ENCODE measurements around the gene DELE1.

DELE1 gene

GRCh38 chr5:141923448-141924313 is at the start of gene DELE1:
Gene DELE1, plus strand, starts transcription at chr5:141923871. Its CDS starts 71 bp downstream, at chr5:141923942.
- DNase-seq (ENCODE audit: low read depth in 2 of 2), result peak; percentile 87 to 98

GRCh38 chr5:141873933-141874261 is 49.8 kb upstream of the DELE1 start:
- DNase-seq (ENCODE audit: low read depth in 2 of 2), result no peak

- DNase-seq (ENCODE audit: low read depth in 2 of 2), result no peak
Observed at GRCh38 chr5:141874262-141874964, 49.3 kb upstream of the DELE1 start.

GRCh38 chr5:141875022-141875740 is 48.5 kb upstream of the DELE1 start:
- DNase-seq (ENCODE audit: low read depth in 2 of 2), result no peak

- no peak for DNase-seq (ENCODE audit: low read depth in 2 of 2)
Observed at GRCh38 chr5:141875795-141876627, 47.7 kb upstream of the DELE1 start.

- DNase-seq (ENCODE audit: low read depth in 2 of 2), result no peak
Observed at GRCh38 chr5:141876628-141877355, 46.9 kb upstream of the DELE1 start.

- DNase-seq (ENCODE audit: low read depth in 2 of 2), result no peak
Observed at GRCh38 chr5:141877356-141878185, 46.1 kb upstream of the DELE1 start.

GRCh38 chr5:141878186-141878710 is 45.4 kb upstream of the DELE1 start, which contains the start of gene PCDH1:
Gene PCDH1, minus strand, starts transcription at chr5:141878410. Its CDS starts 148 bp downstream, at chr5:141878262.
- no peak for DNase-seq (ENCODE audit: low read depth in 2 of 2)

GRCh38 chr5:141878711-141879425 is 44.8 kb upstream of the DELE1 start:
- peak; percentile 82 to 87 for DNase-seq (ENCODE audit: low read depth in 2 of 2)

GRCh38 chr5:141879426-141879759 is 44.3 kb upstream of the DELE1 start:
- no peak for DNase-seq (ENCODE audit: low read depth in 2 of 2)

- no peak for DNase-seq (ENCODE audit: low read depth in 2 of 2)
Observed at GRCh38 chr5:141879941-141880738, 43.5 kb upstream of the DELE1 start.

GRCh38 chr5:141880961-141881801 is 42.5 kb upstream of the DELE1 start:
- DNase-seq (ENCODE audit: low read depth in 2 of 2), result no peak

GRCh38 chr5:141881886-141882285 is 41.8 kb upstream of the DELE1 start:
- no peak for DNase-seq (ENCODE audit: low read depth in 2 of 2)

- DNase-seq (ENCODE audit: low read depth in 2 of 2), result no peak
Observed at GRCh38 chr5:141882594-141883183, 41.0 kb upstream of the DELE1 start.

- DNase-seq (ENCODE audit: low read depth in 2 of 2), result no peak
Observed at GRCh38 chr5:141883184-141883891, 40.3 kb upstream of the DELE1 start.

- no peak for DNase-seq (ENCODE audit: low read depth in 2 of 2)
Observed at GRCh38 chr5:141883892-141884318, 39.8 kb upstream of the DELE1 start.
